Uterus (tissue), 4 donors: ENCODE data around the gene TTC17. TPM values are rescaled to one million over a fixed set of nuclear protein-coding genes. Genes with fewer than 3 reads are reported as not detected.
"Not testable (repeated sequence)": the region's sequence is repeated elsewhere in the genome, so short reads cannot be mapped to it uniquely, and the experiment has no call there.

ENCODE experiments used
- DNase-seq, 2 donors: peaks; one replicate each; pipeline ENCODE4 v3.0.0-alpha.2; 2019 to 2020
- H3K27ac ChIP-seq, 2 donors: fragments of 200-600 bp; sonication (generic); 1 replicate in 1 of 2; 2 replicates in 1 of 2; pipeline ENCODE4 v1.5.1; 2016 to 2018
- H3K27me3 ChIP-seq, 2 donors: fragments of 200-600 bp; sonication (generic); one replicate each; pipeline ENCODE4 v1.5.1; 2018 to 2019; ENCODE audit warnings: control low read depth in 1 of 2
- H3K36me3 ChIP-seq, 2 donors: fragments of 200-600 bp; sonication (generic); one replicate each; pipeline ENCODE4 v1.5.1; 2019; ENCODE audit warnings: control low read depth in 1 of 2
- H3K4me1 ChIP-seq, 2 donors: fragments of 200-600 bp; sonication (generic); one replicate each; pipeline ENCODE4 v1.5.1; 2018 to 2019; ENCODE audit warnings: control low read depth in 1 of 2
- H3K4me3 ChIP-seq, 2 donors: fragments of 200-600 bp; sonication (generic); 1 replicate in 1 of 2; 2 replicates in 1 of 2; pipeline ENCODE4 v1.5.1; 2018 to 2019; ENCODE audit warnings: mild to moderate bottlenecking in 1 of 2
- H3K9me3 ChIP-seq, 2 donors: fragments of 200-600 bp; sonication (generic); one replicate each; pipeline ENCODE4 v1.5.1; 2019; ENCODE audit warnings: control low read depth in 1 of 2
- POLR2A ChIP-seq, 2 donors: fragments of 450-650 bp; IDR thresholded peaks; one replicate each; pipeline ENCODE4 v1.6.1; 2016; ENCODE audit warnings: antibody characterized with exemption in 2 of 2, mild to moderate bottlenecking in 1 of 2, moderate library complexity in 1 of 2
- intact Hi-C: fragments of 100-400 bp; cut with DNase I; formaldehyde crosslinking; loops from one replicate; pipeline ENCODE4 v1.15.1; 2023; ENCODE audit warnings: low total_unique reads
- total RNA-seq, 4 donors: library from RNA; depleted of rRNA in 3 of 4; stranded (reverse); fragments of >200 nt in 3 of 4; gene quantifications; one replicate each; pipeline versions ENCODE4 v1.1.0 to v1.2.4, GENCODE V29; 2014 to 2023
- TF ChIP-seq, protein P1 (sequence below), 4 experiments: fragments of 200-600 bp in 2 of 4; fragments of 450-650 bp in 2 of 4; sonication (generic) in 2 of 4; IDR thresholded peaks; one replicate each; pipeline ENCODE4 v1.5.1; 2016 to 2019; ENCODE audit warnings: antibody characterized with exemption in 4 of 4, mild to moderate bottlenecking in 2 of 4, moderate library complexity in 1 of 4
- donor health status: DM: yes; HTN: yes; CAD: no.

The TTC17 gene
- total RNA-seq, 4 donors from 2014 or later, result 94.7 to 182 (median 126) TPM

GRCh38 chr11:43399983-43400630 is 41.4 kb downstream of the TTC17 start:
- no peaks in the 10 kb centered on the region for H3K36me3 ChIP-seq

DNA sequence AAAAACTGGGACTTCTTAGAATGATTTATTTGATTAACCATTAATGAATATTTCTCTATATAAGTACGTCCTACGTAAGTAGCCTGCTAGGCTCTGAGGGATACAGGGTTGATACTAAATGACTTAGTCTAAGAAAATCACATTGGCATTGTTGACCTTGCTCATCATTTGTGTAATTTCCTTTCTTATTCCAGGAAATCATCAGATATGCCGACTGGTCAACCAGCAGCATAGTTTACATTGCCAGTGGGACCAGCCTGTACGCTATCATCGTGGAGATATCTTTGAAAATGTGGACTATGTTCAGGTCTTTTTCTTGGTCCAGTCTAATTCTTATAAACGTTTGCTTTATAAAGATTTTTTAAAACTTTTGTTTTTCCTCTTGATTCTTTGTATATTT is 42.5 kb downstream of the TTC17 start:
- Histone ChIP-seq H3K27ac (no peak overlapping the region), H3K4me1 (no peaks in the 10 kb centered on the region), H3K36me3 (no peaks in the 10 kb centered on the region), H3K27me3 (no peaks in the 10 kb centered on the region), H3K4me3 (no peak overlapping the region), H3K9me3 (no peaks in the 10 kb centered on the region)
- intact Hi-C loops, result no loop called here
- no peak for DNase-seq
- TF ChIP-seq, protein P1, sequence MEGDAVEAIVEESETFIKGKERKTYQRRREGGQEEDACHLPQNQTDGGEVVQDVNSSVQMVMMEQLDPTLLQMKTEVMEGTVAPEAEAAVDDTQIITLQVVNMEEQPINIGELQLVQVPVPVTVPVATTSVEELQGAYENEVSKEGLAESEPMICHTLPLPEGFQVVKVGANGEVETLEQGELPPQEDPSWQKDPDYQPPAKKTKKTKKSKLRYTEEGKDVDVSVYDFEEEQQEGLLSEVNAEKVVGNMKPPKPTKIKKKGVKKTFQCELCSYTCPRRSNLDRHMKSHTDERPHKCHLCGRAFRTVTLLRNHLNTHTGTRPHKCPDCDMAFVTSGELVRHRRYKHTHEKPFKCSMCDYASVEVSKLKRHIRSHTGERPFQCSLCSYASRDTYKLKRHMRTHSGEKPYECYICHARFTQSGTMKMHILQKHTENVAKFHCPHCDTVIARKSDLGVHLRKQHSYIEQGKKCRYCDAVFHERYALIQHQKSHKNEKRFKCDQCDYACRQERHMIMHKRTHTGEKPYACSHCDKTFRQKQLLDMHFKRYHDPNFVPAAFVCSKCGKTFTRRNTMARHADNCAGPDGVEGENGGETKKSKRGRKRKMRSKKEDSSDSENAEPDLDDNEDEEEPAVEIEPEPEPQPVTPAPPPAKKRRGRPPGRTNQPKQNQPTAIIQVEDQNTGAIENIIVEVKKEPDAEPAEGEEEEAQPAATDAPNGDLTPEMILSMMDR (IDR thresholded peaks at IDR 0.05), result no peak
- TF ChIP-seq POLR2A (IDR thresholded peaks at IDR 0.05), result no peak

More at GRCh38 chr11:43399983-43400630, 41.4 kb downstream of the TTC17 start:
- intact Hi-C loops, result no loop called here
- Histone ChIP-seq H3K4me3 (no peak overlapping the region), H3K27me3 (no peaks in the 10 kb centered on the region), H3K27ac (no peak overlapping the region), H3K4me1 (no peaks in the 10 kb centered on the region), H3K9me3 (no peaks in the 10 kb centered on the region)
- TF ChIP-seq, protein P1 (IDR thresholded peaks at IDR 0.05), result no peak
- no peak for TF ChIP-seq POLR2A (IDR thresholded peaks at IDR 0.05)
- DNase-seq, result no peak

GRCh38 chr11:43401811-43402210 is 43.1 kb downstream of the TTC17 start:
- H3K36me3 ChIP-seq, intact Hi-C loops, H3K9me3 ChIP-seq, H3K4me1 ChIP-seq, H3K27ac ChIP-seq, DNase-seq, H3K4me3 ChIP-seq, H3K27me3 ChIP-seq: not testable (repeated sequence)

GRCh38 chr11:43403357-43404231 is 44.9 kb downstream of the TTC17 start:
- H3K27ac ChIP-seq, result no peak overlapping the region
- DNase-seq, result no peak

DNA sequence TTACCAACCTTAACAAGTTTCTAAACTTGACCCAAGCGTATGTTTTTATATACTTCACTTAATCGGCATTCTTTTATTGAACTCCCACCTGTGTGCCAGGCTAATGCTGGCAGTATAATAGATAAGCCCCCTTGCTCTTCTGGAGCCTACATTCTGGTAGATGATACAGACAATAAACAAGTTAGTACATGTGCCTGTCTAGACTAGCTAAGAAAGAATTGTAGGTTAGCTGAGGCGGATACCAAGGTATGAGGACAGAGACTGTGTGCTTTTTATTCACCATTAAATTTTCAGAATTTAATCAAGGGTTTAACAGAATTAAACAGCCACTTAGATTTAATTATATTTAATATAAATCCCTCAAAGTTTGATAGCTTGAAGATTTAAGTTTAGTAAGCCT is 45.7 kb downstream of the TTC17 start:
- intact Hi-C loops, result no loop called here
- TF ChIP-seq POLR2A (IDR thresholded peaks at IDR 0.05), result no peak
- TF ChIP-seq, protein P1 (IDR thresholded peaks at IDR 0.05), result no peak

More at GRCh38 chr11:43403357-43404231, 44.9 kb downstream of the TTC17 start:
- no peak overlapping the region for H3K4me3 ChIP-seq
- no peaks in the 10 kb centered on the region for H3K4me1 ChIP-seq
- H3K27me3 ChIP-seq, result no peaks in the 10 kb centered on the region
- H3K36me3 ChIP-seq, result no peaks in the 10 kb centered on the region
- intact Hi-C loops, result no loop called here
- no peaks in the 10 kb centered on the region for H3K9me3 ChIP-seq
- TF ChIP-seq, protein P1 (IDR thresholded peaks at IDR 0.05), result no peak
- TF ChIP-seq POLR2A (IDR thresholded peaks at IDR 0.05), result no peak

More for the DNA sequence above, 45.7 kb downstream of the TTC17 start:
- Histone ChIP-seq H3K4me1 (no peaks in the 10 kb centered on the region), H3K27ac (no peak overlapping the region), H3K9me3 (no peaks in the 10 kb centered on the region), H3K36me3 (no peaks in the 10 kb centered on the region), H3K27me3 (no peaks in the 10 kb centered on the region), H3K4me3 (no peak overlapping the region)
- no peak for DNase-seq
